Kidney (tissue), 14 donors: ENCODE measurements around the gene PHACTR3. TPM values are rescaled to one million over a fixed set of nuclear protein-coding genes. Genes with fewer than 3 reads are reported as not detected.

Experiments
- DNase-seq, 5 donors: peaks; one replicate each; pipeline ENCODE4 v3.0.0-alpha.2; 2013 to 2020
- FAIRE-seq: peaks from 2 replicates; lab custom pipeline; 2012; peaks lifted over from hg19 to GRCh38; lab: Jason Lieb, UNC
- H3K27ac ChIP-seq, 2 donors: one replicate each; pipeline ENCODE4 v1.7.0; 2013; ENCODE audit warnings: low read depth in 2 of 2, low read length in 2 of 2, inconsistent platforms in 1 of 2
- H3K27me3 ChIP-seq: one replicate; pipeline ENCODE4 v1.7.1; 2013; ENCODE audit warnings: low read length, inconsistent platforms; ENCODE audit not compliant: control insufficient read depth, insufficient read depth
- H3K36me3 ChIP-seq, 3 donors: one replicate each; pipeline versions ENCODE4 v1.7.0 to v1.7.1; 2013; ENCODE audit warnings: low read length in 3 of 3, control low read depth in 1 of 3, inconsistent platforms in 1 of 3; ENCODE audit not compliant: insufficient read depth in 3 of 3, control insufficient read depth in 2 of 3
- H3K4me1 ChIP-seq, 3 donors: one replicate each; pipeline versions ENCODE4 v1.7.0 to v1.7.1; 2013; ENCODE audit warnings: low read length in 3 of 3, inconsistent platforms in 1 of 3, low read depth in 1 of 3; ENCODE audit not compliant: control insufficient read depth in 2 of 3, insufficient read depth in 2 of 3
- H3K4me3 ChIP-seq, 3 donors: one replicate each; pipeline versions ENCODE4 v1.7.0 to v1.8.1; 2013; ENCODE audit warnings: low read length in 3 of 3, control low read depth in 1 of 3, inconsistent platforms in 1 of 3
- H3K9ac ChIP-seq, 3 donors: one replicate each; pipeline versions ENCODE4 v1.7.0 to v1.7.1; 2013; ENCODE audit warnings: low read length in 3 of 3, control low read depth in 1 of 3, inconsistent platforms in 1 of 3
- H3K9me3 ChIP-seq, 3 donors: one replicate each; pipeline versions ENCODE4 v1.7.0 to v1.7.1; 2013; ENCODE audit warnings: low read length in 3 of 3, control low read depth in 1 of 3, inconsistent platforms in 1 of 3; ENCODE audit not compliant: control insufficient read depth in 2 of 3, insufficient read depth in 1 of 3
- intact Hi-C: fragments of 100-400 bp; cut with DNase I; formaldehyde crosslinking; loops from one replicate; pipeline ENCODE4 v1.11.1; 2022
- polyA plus RNA-seq: library from polyadenylated mRNA; stranded (reverse); fragments of 350-450 nt; fragmentation: Illumina TruSeq; extraction: RNeasy Lipid Tissue Mini Kit (QIAGEN cat#74804); gene quantifications from one replicate; pipeline ENCODE4 v1.2.3, GENCODE V29; 2014; ENCODE audit warnings: low read depth, low replicate concordance; ENCODE audit not compliant: insufficient read depth
- total RNA-seq: library from RNA; stranded (reverse); fragmentation: NEBNext Ultra II Directional; extraction: Animal tissue kit (Norgen Biotek cat#: 25700); gene quantifications from one replicate; pipeline ENCODE4 v1.2.1, GENCODE V29; 2021
- TF ChIP-seq, protein P1 (sequence below): IDR thresholded peaks from 3 replicates; pipeline ENCODE4 v1.5.1; 2012; ENCODE audit warnings: mild to moderate bottlenecking, moderate library complexity, borderline replicate concordance; ENCODE audit not compliant: insufficient read depth; ENCODE audit errors: extremely low read depth
- donor health status: control.
- donor health status: control.
- donor health status: control.
- donor health status: control.
- donor health status: control.
- donor health status: DM: yes; HTN: yes; CAD: no.
- donor health status: Normal renal cell carcinoma (clear cell type).

The PHACTR3 gene
- total and polyA plus RNA-seq, 2 donors from 2014 or later, result 1.7 to 12.3 TPM

DNA sequence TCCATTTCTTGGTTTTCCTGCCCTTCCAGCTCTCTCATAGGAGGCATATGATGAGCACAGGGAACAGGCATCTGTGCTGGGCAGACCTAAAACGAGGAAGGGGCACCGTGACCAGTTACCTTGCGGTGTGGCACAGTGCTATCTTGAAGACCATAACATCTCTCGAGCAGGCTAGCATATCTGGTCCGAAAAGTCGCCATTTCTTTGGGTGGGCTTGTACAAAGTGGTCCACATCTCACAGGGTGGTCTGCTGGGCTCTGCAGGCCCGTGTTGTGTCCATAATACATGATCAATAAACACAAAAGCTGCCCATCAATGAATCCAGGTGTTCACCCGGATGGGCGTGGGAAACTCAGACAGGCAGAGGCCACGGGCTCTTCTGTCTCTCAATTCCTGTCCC lies 115.7 kb downstream of the PHACTR3 start:
- Histone ChIP-seq H3K4me3 (no peak overlapping the region), H3K9me3 (no peaks in the 10 kb centered on the region), H3K4me1 (no peaks in the 10 kb centered on the region), H3K36me3 (no peaks in the 10 kb centered on the region), H3K27ac (no peak overlapping the region), H3K9ac (no peak overlapping the region), H3K27me3 (no peaks in the 10 kb centered on the region)
- intact Hi-C loops, result no loop called here
- DNase-seq (no peak), FAIRE-seq (no peak)
- TF ChIP-seq, protein P1, sequence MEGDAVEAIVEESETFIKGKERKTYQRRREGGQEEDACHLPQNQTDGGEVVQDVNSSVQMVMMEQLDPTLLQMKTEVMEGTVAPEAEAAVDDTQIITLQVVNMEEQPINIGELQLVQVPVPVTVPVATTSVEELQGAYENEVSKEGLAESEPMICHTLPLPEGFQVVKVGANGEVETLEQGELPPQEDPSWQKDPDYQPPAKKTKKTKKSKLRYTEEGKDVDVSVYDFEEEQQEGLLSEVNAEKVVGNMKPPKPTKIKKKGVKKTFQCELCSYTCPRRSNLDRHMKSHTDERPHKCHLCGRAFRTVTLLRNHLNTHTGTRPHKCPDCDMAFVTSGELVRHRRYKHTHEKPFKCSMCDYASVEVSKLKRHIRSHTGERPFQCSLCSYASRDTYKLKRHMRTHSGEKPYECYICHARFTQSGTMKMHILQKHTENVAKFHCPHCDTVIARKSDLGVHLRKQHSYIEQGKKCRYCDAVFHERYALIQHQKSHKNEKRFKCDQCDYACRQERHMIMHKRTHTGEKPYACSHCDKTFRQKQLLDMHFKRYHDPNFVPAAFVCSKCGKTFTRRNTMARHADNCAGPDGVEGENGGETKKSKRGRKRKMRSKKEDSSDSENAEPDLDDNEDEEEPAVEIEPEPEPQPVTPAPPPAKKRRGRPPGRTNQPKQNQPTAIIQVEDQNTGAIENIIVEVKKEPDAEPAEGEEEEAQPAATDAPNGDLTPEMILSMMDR, result no peak

DNA sequence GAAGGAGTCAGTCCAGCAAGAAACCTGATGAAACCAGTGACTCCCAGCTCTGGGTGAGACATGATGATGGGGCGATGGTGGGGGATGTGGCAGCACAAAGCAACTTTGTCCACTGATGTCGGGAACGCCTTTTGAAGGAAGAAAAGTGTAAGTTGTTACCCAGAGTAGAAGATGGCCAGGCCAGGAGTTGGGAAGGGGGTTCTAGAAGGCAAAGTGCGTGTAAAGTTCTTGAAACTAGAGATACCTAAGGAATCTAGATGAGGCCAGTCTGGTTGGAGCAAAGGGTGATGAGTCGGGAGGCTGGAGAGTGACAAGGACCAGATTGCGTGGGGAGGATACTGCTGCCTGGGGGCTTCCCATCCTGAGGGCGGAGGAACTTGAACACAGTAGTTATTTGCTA lies 117.0 kb downstream of the PHACTR3 start:
- Histone ChIP-seq H3K4me1 (no peaks in the 10 kb centered on the region), H3K27ac (no peak overlapping the region), H3K4me3 (no peak overlapping the region), H3K36me3 (no peaks in the 10 kb centered on the region), H3K9me3 (no peaks in the 10 kb centered on the region), H3K9ac (no peak overlapping the region), H3K27me3 (no peaks in the 10 kb centered on the region)
- DNase-seq, result no peak
- TF ChIP-seq, protein P1, result no peak
- no peak for FAIRE-seq
- intact Hi-C loops, result no loop called here

DNA sequence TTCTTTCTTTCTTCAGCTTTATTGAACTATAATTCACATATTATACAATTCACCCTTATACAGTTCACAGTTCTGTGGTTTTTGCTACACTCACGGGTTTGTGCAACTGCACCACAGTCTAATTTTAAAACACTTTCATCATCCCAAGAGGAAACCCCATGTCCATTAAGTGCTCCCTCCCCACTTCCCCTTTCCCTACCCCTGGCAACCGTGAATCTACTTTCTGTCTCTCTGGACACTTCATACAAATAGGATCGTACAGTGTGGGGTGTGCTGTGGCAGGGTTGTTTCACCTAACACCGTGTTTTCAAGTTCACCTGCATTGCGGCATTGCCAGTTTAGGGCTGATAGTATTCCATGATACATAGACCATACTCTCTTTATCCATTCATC lies 118.8 kb downstream of the PHACTR3 start:
- intact Hi-C loops, result no loop called here
- TF ChIP-seq, protein P1, result no peak
- Histone ChIP-seq H3K4me1 (no peaks in the 10 kb centered on the region), H3K36me3 (no peaks in the 10 kb centered on the region), H3K4me3 (no peak overlapping the region), H3K27ac (no peak overlapping the region), H3K9ac (no peak overlapping the region), H3K9me3 (no peaks in the 10 kb centered on the region), H3K27me3 (no peaks in the 10 kb centered on the region)
- FAIRE-seq (no peak), DNase-seq (no peak)
